HG02642 (cell line): Measurements from ENCODE around the gene TTF2.

Experiments used
- ATAC-seq: cut with Tn5 transposase; IDR thresholded peaks from one replicate; pipeline ENCODE4 v1.9.1; 2021; ENCODE audit warnings: mild to moderate bottlenecking; ENCODE audit not compliant: unreplicated experiment, poor library complexity

TTF2 gene

DNA sequence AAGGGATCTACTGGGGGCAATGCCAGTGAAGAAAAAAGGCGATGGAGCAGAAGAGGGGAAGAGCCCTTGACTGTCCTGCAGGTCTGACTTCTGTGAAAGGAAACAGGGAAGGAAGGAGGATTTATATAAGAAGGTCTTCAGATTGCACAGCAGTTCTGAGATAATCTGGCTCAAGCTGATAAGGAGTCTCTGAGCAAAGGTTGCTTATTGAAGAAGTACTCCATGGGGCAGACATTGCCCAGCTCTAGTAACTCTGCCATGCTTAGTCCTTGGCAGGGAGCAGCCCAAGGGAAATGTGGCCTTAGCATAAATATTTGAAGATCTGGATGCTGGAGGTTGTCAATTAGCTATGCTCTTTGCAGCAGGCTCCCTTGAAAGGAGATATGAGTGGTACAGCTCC lies 15.9 kb upstream of the TTF2 start:
- ATAC-seq: no peak

DNA sequence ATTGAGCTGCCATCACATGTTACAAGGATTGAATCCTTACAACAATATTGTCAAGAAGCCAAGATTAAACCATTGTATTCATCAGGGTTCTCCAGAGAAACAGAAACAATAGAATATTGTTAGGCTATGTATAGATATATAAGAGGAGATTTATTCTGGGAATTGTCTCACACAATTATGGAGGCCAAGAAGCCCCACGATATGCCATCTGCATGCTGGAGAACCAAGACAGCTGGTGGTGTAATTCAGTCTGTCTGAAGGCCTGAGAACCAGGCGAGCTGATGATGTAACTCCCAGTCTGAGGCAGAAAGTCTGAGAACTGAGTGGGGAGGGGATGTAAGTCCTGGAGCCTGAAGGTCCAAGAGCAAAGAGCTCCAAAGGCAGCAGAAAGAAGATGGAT lies 14.5 kb upstream of the TTF2 start:
- ATAC-seq: no peak

DNA sequence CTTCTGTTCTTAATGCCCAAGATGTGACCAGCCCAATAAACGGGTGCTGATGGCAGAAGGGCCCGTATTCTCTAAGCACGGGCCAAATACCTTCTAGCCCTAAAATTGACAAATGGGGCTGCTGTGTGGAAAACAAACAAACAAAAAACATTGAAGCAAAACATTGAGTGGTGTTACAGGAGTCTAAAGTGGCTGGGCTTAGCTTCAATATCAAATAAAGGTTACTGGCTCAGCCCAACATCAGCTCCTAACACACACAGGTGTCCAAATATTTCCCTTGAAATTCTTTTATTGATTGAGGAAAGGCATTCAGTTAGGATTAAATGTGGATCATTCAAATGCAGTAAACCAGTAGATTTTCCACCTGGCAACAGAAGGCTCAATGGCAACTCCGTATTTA lies 13.3 kb upstream of the TTF2 start:
- ATAC-seq: no peak

DNA sequence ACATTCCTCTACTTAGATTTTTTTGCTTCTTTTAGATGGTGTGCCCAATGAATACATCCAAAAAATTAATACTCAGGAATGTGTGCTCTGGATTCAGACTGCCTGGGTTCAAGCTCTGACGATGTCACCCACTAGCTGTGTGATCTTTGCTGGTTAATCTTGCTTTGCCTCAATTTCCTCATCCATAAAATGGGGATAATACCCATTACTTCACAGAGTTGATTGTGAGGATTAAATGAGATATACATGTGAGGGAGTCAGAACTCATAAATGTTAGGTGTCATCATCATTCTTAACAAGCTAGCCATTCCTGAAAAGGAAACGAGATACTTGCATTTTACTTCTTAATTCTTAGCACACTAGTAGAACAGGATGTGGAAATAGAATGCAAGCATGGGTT lies 12.9 kb upstream of the TTF2 start:
- ATAC-seq: no peak

DNA sequence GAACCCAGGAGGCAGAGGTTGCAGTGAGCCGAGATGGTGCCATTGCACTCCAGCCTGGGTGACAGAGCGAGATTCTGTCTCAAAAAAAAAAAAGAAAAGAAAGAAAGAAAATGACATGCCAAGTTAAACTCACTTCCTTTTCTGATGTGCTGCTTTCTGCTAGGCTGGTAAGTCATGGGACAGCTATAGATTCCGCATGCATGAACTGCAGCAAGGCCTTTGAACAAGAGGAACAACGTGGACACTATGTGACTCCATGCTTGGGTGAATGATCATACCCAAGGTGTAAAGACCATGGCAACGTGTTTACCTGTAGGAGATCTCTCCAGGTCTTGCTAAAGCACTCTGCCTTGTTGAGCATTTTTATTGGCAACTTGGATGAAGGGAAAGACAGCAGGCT lies 10.3 kb upstream of the TTF2 start:
- ATAC-seq: no peak

- peak; percentile 89 for ATAC-seq
These were observed 8.7 kb upstream of the TTF2 start for GRCh38 chr1:117051224-117052064.

GRCh38 chr1:117054068-117054467 lies 6.1 kb upstream of the TTF2 start:
- no peak for ATAC-seq

GRCh38 chr1:117058810-117059209 lies 1.3 kb upstream of the TTF2 start:
- no peak for ATAC-seq

DNA sequence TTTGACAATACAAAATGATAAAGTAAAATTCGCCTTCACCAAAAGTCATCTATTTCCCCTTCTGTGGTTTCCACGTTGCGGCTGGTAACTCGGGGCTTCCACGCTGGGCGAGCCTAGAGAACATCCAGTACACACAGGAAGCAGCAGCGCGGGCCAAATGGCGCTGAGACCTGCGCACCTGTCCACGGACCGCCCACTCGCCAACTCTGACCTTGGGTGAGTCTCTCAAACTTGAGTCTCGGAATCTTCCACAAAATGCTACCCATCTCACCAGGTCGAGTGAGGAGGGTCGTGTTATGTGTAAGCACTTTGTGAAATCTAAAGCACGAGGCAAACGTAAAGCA lies 820 bp upstream of the TTF2 start:
- peak; percentile 39 for ATAC-seq

GRCh38 chr1:117060441-117061317 lies 553 bp downstream of the TTF2 start:
- peak; percentile 16 for ATAC-seq

GRCh38 chr1:117061986-117062415 lies 1.9 kb downstream of the TTF2 start:
- peak; percentile 23 for ATAC-seq

DNA sequence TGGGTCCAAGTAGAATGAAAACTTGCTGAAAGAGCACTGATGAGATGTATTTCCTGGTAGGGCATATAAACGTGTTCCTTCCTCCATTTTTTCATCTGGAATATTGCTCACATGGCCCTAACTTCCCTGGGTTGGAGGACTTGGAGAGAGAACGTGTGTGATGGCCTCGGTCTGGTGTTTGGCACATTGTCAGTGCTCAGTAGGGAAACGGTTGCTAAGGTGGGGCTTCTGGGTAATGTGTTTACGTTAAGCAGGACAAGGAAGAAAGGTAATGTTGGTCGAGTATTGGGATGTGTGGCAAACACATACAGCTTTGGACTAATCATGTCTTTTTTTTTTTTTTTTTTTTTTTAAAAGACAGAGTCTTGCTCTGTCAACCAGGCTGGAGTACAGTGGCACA lies 6.2 kb downstream of the TTF2 start:
- ATAC-seq: no peak

GRCh38 chr1:117067533-117068370 lies 7.6 kb downstream of the TTF2 start:
- peak; percentile 70 for ATAC-seq

DNA sequence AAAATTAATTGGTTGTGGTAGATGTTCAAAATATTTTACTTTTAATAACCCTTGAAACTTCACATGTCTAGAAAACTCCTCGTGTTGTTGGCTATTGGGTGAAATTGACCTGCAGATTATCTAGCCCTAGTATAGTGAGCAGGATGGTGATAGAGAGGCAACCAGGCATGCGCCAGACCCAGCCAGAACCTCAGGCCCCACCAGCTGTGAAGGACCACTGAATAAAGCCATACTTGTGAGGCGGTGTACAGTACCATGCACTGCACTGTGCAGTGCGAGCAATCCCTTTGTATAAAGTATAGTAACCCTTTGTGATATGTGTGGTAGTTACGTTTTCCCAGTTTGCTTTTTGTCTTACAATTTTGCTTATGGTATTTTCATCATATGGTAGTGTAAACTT lies 8.5 kb downstream of the TTF2 start:
- ATAC-seq: no peak

DNA sequence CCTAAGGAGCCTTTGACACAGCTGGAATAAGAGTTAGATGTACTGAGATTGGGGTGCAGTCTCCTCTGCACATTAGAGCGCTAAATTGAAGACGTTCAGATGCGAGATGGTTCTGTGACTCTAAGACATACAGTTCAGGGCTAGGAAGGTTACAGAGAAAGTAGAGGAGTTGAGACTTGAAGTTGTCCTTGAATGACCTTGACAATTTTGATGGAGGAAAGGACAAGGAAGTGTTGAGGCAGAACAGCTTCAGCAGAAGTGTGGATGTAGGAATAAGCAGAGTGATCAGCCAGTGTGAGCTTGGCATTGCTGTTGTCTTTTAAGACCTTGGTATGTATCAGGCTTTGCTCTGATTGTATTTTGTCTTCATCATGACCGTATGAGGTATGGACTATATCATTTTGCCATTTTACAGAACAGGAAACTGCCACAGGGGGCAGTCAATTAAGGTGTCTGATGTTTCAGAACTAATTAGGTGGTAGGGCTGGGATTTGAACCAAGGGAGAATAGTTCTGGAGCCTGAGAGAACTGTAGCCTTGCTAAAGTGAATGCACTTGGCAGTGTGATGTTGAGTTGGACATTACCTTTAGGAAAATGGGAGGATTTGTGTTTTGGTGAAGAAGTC lies 9.2 kb downstream of the TTF2 start:
- no peak for ATAC-seq

DNA sequence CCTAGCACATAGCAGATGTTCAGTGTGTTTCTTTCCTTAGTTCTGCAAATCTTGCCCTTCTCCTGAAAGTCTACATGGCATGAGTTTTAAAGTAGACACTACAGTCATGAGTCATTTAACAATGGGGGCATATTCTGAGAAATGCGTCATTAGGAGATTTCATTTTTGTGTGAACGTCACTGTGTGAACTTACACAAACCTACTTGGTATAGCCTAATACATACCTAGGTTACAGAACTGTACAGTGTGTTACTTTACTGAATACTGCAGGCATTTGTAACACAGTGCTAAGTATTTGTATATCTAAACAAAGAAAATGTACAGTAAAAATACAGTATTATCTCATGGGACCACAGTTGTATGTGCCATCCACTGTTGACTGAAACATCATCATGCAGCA lies 10.0 kb downstream of the TTF2 start:
- ATAC-seq: no peak

- ATAC-seq: no peak
These were observed 16.5 kb downstream of the TTF2 start for GRCh38 chr1:117076648-117077047.

- no peak for ATAC-seq
These were observed 17.1 kb downstream of the TTF2 start for GRCh38 chr1:117077267-117077666.

- ATAC-seq: no peak
These were observed 19.6 kb downstream of the TTF2 start for GRCh38 chr1:117079737-117080136.

- no peak for ATAC-seq
These were observed 24.1 kb downstream of the TTF2 start for GRCh38 chr1:117084231-117084630.
